Heart left ventricle (tissue), 16 donors: ENCODE results near the gene CPEB2. TPM values are rescaled to one million over a fixed set of nuclear protein-coding genes. Genes with fewer than 3 reads are reported as not detected.

Experiments used
- ATAC-seq, 4 donors: fragments of 200-7000 bp; cut with Tn5 transposase; one replicate each; pipeline ENCODE4 v1.9.1; 2020 to 2022; ENCODE audit warnings: moderate library complexity in 4 of 4, mild to moderate bottlenecking in 3 of 4, moderate number of reproducible peaks in 1 of 4
- DNase-seq, 5 donors: peaks; one replicate each; pipeline ENCODE4 v3.0.0-alpha.2; 2020
- H3K27ac ChIP-seq, 12 donors: fragments of 200-600 bp; sonication (generic) in 4 of 12; one replicate each; pipeline versions ENCODE4 v1.5.0 to v1.8.0; 2016 to 2022; ENCODE audit warnings: mild to moderate bottlenecking in 2 of 12
- H3K27me3 ChIP-seq, 9 donors: fragments of 200-600 bp; sonication (generic) in 2 of 9; one replicate each; pipeline versions ENCODE4 v1.5.1 to v1.8.0; 2016 to 2022; ENCODE audit warnings: mild to moderate bottlenecking in 3 of 9
- H3K36me3 ChIP-seq, 9 donors: fragments of 200-600 bp; sonication (generic) in 2 of 9; one replicate each; pipeline versions ENCODE4 v1.5.0 to v1.8.0; 2018 to 2022; ENCODE audit warnings: mild to moderate bottlenecking in 2 of 9
- H3K4me1 ChIP-seq, 12 donors: fragments of 200-600 bp; sonication (generic) in 4 of 12; one replicate each; pipeline versions ENCODE4 v1.5.0 to v1.8.0; 2016 to 2022; ENCODE audit warnings: mild to moderate bottlenecking in 3 of 12
- H3K4me3 ChIP-seq, 12 donors: fragments of 200-600 bp; sonication (generic) in 4 of 12; one replicate each; pipeline versions ENCODE4 v1.5.0 to v1.8.0; 2017 to 2022; ENCODE audit warnings: mild to moderate bottlenecking in 9 of 12, moderate library complexity in 4 of 12
- H3K9me3 ChIP-seq, 12 donors: fragments of 200-600 bp; sonication (generic) in 4 of 12; one replicate each; pipeline versions ENCODE4 v1.5.0 to v1.8.0; 2016 to 2022; ENCODE audit warnings: mild to moderate bottlenecking in 1 of 12
- POLR2A ChIP-seq, 2 donors: fragments of 450-650 bp; IDR thresholded peaks; one replicate each; pipeline ENCODE4 v1.6.1; 2017; ENCODE audit warnings: antibody characterized with exemption in 2 of 2, mild to moderate bottlenecking in 2 of 2, moderate library complexity in 2 of 2
- WGBS, 4 donors: extraction: QIAGEN DNeasy Blood & Tissue Kit in 2 of 4; methylation state at CpG; one replicate each; pipeline versions ENCODE4 v1.1.5 to v1.1.7; 2013 to 2018; 5-methylcytosine and 5-hydroxymethylcytosine counted together
- intact Hi-C, 10 donors: fragments of 100-400 bp; cut with DNase I; formaldehyde crosslinking; loops; one replicate each; pipeline versions ENCODE4 v1.11.1 to v1.14.2; 2022
- long read RNA-seq, 3 donors: library from polyadenylated mRNA; unstranded; transcript quantifications; one replicate each; pipeline ENCODE4 v2.0.0, GENCODE V29; 2020 to 2021
- polyA plus RNA-seq, 2 donors: library from polyadenylated mRNA; stranded (reverse); fragments of 200-250 nt; gene quantifications; one replicate each; pipeline ENCODE4 v1.2.3, GENCODE V29; 2013
- total RNA-seq, 9 donors: library from RNA; depleted of rRNA in 2 of 9; stranded (reverse); fragments of >200 nt in 2 of 9; fragmentation: NEBNext Ultra II Directional in 3 of 9; extraction: Animal tissue kit (Norgen Biotek cat#: 25700) in 3 of 9; gene quantifications; one replicate each; pipeline versions ENCODE4 v1.1.0 to v1.2.4, GENCODE V29; 2016 to 2023
- TF ChIP-seq, protein P1 (sequence below), 12 donors: fragments of 200-600 bp; sonication (generic) in 4 of 12; IDR thresholded peaks; one replicate each; pipeline versions ENCODE4 v1.5.0 to v1.8.0; 2018 to 2022; ENCODE audit warnings: antibody characterized with exemption in 12 of 12, mild to moderate bottlenecking in 5 of 12
- donor health status: ischemic (EF 13 %, LVEDD 7.1; RV severe dilation, severe dysfunction).
- donor health status: healthy with polysubstance abuse.
- donor health status: DM: no; HTN: yes; CAD: no.
- donor health status: DM: no; HTN: no; CAD: no.
- donor health status: ischemic (EF 25% LVEDD 6.9; RV normal size, moderate dysfunction).
- donor health status: ischemic (EF 25% LVEDD 5.7; RV mildly dilated, moderate dysfunction).
- donor health status: healthy.
- donor health status: DM: yes; HTN: yes; CAD: no.
- donor health status: ischemic (EF 35%, LVEDD 5.7; RV mildly dilated, moderate dysfunction).
- donor health status: nonischemic (EF 11% LVEDD 7.7; RV severe dilation, severe dysfunction).
- donor health status: DM: yes; HTN: yes; CAD: no.
- donor health status: PGD.
- donor health status: ischemic (EF 29% LVEDD 5.4; RV normal size, mild dysfunction).
- donor health status: nonischemic (EF 23%, LVEDD 6.1; RV moderate dilation, normal function).

CPEB2 gene
- total RNA-seq (10 to 100 TPM; 11.5 to 26.1 (median 20.3) TPM), polyA plus RNA-seq (1 to 10 TPM; 4.2 to 4.4 TPM)
- long read RNA-seq, donor 1, full-length matches to known transcripts = 5 of 13 reads
- long read RNA-seq, donor 1, partial matches to known transcripts = 1 of 13 reads
- long read RNA-seq, donor 1, other reads (novel, unspliced or antisense) = 7 of 13 reads
- long read RNA-seq, donor 2, full-length matches to known transcripts = 2 of 3 reads
- long read RNA-seq, donor 2, partial matches to known transcripts = 0 of 3 reads
- long read RNA-seq, donor 2, other reads (novel, unspliced or antisense) = 1 of 3 reads
- long read RNA-seq, donor 3, full-length matches to known transcripts = 2 of 7 reads
- long read RNA-seq, donor 3, partial matches to known transcripts = 2 of 7 reads
- long read RNA-seq, donor 3, other reads (novel, unspliced or antisense) = 3 of 7 reads

- WGBS, 4 donors = 0% methylated on average over 8 to 104 of the region's 104 CpGs
- ATAC-seq (peak; percentile 86 to 90 (median 87)), DNase-seq (peak; percentile 95 to 98 (median 96))
- TF ChIP-seq POLR2A (IDR thresholded peaks at IDR 0.05) = peak; percentile 89 to 100
- TF ChIP-seq, protein P1, sequence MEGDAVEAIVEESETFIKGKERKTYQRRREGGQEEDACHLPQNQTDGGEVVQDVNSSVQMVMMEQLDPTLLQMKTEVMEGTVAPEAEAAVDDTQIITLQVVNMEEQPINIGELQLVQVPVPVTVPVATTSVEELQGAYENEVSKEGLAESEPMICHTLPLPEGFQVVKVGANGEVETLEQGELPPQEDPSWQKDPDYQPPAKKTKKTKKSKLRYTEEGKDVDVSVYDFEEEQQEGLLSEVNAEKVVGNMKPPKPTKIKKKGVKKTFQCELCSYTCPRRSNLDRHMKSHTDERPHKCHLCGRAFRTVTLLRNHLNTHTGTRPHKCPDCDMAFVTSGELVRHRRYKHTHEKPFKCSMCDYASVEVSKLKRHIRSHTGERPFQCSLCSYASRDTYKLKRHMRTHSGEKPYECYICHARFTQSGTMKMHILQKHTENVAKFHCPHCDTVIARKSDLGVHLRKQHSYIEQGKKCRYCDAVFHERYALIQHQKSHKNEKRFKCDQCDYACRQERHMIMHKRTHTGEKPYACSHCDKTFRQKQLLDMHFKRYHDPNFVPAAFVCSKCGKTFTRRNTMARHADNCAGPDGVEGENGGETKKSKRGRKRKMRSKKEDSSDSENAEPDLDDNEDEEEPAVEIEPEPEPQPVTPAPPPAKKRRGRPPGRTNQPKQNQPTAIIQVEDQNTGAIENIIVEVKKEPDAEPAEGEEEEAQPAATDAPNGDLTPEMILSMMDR (IDR thresholded peaks at IDR 0.05) = no peak
- Histone ChIP-seq H3K36me3 (peaks cover 0 to 1% (median 0%) of the 10 kb centered on the region in 9 donors), H3K4me3 (peak within 1 kb of the TSS; percentile 59 to 99 (median 92)), H3K27ac (peak within 1 kb of the TSS; percentile 98 to 100 (median 100)), H3K4me1 (peaks cover 0 to 27% (median 16%) of the 10 kb centered on the region in 12 donors), H3K9me3 (peaks cover 0 to 4% (median 0%) of the 10 kb centered on the region in 12 donors), H3K27me3 (no peaks in the 10 kb centered on the region)
- intact Hi-C loops = loop anchor here in 8 of 10 donors (2.0 to 10.0 kb wide), 13 partner anchors 85 to 653 kb away; partner anchors contain the start of genes CC2D2A (in 1 of the 8) and FBXL5 (in 1 of the 8)
These were observed at the start of gene CPEB2 for GRCh38 chr4:15001869-15002658. Gene CPEB2 (plus strand): TSS chr4:15002481. CDS start chr4:15002674, 193 bp downstream.

- intact Hi-C loops = no loop called here
- Histone ChIP-seq H3K27me3 (no peaks in the 10 kb centered on the region), H3K4me3 (no peak overlapping the region), H3K9me3 (peaks cover 0 to 4% (median 0%) of the 10 kb centered on the region in 12 donors), H3K27ac (no peak overlapping the region), H3K36me3 (no peaks in the 10 kb centered on the region), H3K4me1 (no peaks in the 10 kb centered on the region)
- ATAC-seq = no peak
- no peak for DNase-seq
- WGBS, 4 donors = 64 to 74% (median 70%) methylated on average over 3 of the region's 3 CpGs
- no peak for TF ChIP-seq POLR2A (IDR thresholded peaks at IDR 0.05)
- TF ChIP-seq, protein P1 (IDR thresholded peaks at IDR 0.05) = no peak
These were observed 43.8 kb upstream of the CPEB2 start for GRCh38 chr4:14958436-14958835.

DNA sequence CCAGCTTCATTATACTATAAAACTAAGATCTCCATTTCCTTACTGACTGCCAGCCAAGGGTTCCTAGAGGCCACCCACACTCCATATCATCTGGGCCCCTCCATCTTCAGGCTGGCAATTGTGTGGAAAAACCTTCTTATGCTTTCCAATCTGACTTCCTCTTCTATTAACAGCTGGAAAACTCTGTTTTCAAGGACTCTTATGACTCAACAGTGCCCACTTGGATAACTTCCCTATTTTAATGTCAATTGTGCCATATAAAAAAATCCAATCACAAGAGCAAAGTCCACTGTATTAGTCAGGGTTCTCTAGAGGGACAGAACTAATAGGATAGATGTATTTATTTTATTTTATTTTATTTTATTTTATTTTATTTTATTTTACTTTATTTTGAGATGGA, 41.0 kb upstream of the CPEB2 start:
- H3K4me1 ChIP-seq = no peaks in the 10 kb centered on the region
- H3K9me3 ChIP-seq = peaks cover 0 to 4% (median 0%) of the 10 kb centered on the region in 12 donors
- no peak overlapping the region for H3K27ac ChIP-seq
- H3K4me3 ChIP-seq = no peak overlapping the region
- TF ChIP-seq, protein P1 (IDR thresholded peaks at IDR 0.05) = no peak
- no peak for TF ChIP-seq POLR2A (IDR thresholded peaks at IDR 0.05)
- ATAC-seq (no peak), DNase-seq (no peak)
- H3K36me3 ChIP-seq = no peaks in the 10 kb centered on the region
- intact Hi-C loops = no loop called here
- H3K27me3 ChIP-seq = no peaks in the 10 kb centered on the region

- DNase-seq (no peak), ATAC-seq (no peak)
- WGBS, 4 donors = 53 to 95% (median 93%) methylated on average over 1 of the region's 1 CpG
- H3K4me3 ChIP-seq = no peak overlapping the region
- peaks cover 0 to 4% (median 0%) of the 10 kb centered on the region in 12 donors for H3K9me3 ChIP-seq
- H3K4me1 ChIP-seq = no peaks in the 10 kb centered on the region
- no peaks in the 10 kb centered on the region for H3K36me3 ChIP-seq
- intact Hi-C loops = no loop called here
- H3K27ac ChIP-seq = no peak overlapping the region
- TF ChIP-seq, protein P1 (IDR thresholded peaks at IDR 0.05) = no peak
- TF ChIP-seq POLR2A (IDR thresholded peaks at IDR 0.05) = no peak
- H3K27me3 ChIP-seq = no peaks in the 10 kb centered on the region
These were observed 37.2 kb upstream of the CPEB2 start for GRCh38 chr4:14965071-14965470.
